Activated CD4-positive, alpha-beta T cell treated with anti-CD3 and anti-CD28 coated beads for 36 hours (primary cell): ENCODE measurements around the gene CFAP47. TPM values are rescaled to one million over a fixed set of nuclear protein-coding genes. Genes with fewer than 3 reads are reported as not detected.

ENCODE experiments used
- ATAC-seq: fragments of 200-7000 bp; cut with Tn5 transposase; one replicate; pipeline ENCODE4 v1.10.0; 2021; ENCODE audit warnings: mild to moderate bottlenecking, moderate library complexity
- CTCF ChIA-PET: fragments of 350-600 bp; sonication (Branson Sonifier 250); formaldehyde crosslinking; loops from one replicate; lab custom pipeline; 2021; ENCODE audit warnings: antibody characterized with exemption; lab: Charles Lee
- POLR2A ChIA-PET: fragments of 350-600 bp; sonication (Branson Sonifier 250); formaldehyde crosslinking; loops from one replicate; lab custom pipeline; 2021; ENCODE audit warnings: antibody characterized with exemption, inconsistent platforms; lab: Charles Lee
- DNase-seq: peaks from one replicate; pipeline ENCODE4 v3.0.0-alpha.2; 2020
- H3K27ac Mint-ChIP-seq: one replicate; pipeline ENCODE4 v1.8.0; 2021; ENCODE audit warnings: mixed read lengths
- H3K27me3 Mint-ChIP-seq: one replicate; pipeline ENCODE4 v1.8.0; 2021; ENCODE audit warnings: mixed read lengths
- H3K36me3 Mint-ChIP-seq: one replicate; pipeline ENCODE4 v1.8.0; 2021; ENCODE audit warnings: low read depth, mixed read lengths
- H3K4me1 Mint-ChIP-seq: one replicate; pipeline ENCODE4 v1.8.0; 2021; ENCODE audit warnings: mixed read lengths
- H3K4me3 Mint-ChIP-seq: one replicate; pipeline ENCODE4 v1.8.0; 2021; ENCODE audit warnings: mild to moderate bottlenecking, moderate library complexity, mixed read lengths
- H3K9me3 Mint-ChIP-seq: one replicate; pipeline ENCODE4 v1.8.0; 2021; ENCODE audit warnings: low read depth, mixed read lengths
- intact Hi-C, 2 experiments: fragments of 100-400 bp; cut with DNase I in 1 of 2; cut with micrococcal nuclease in 1 of 2; formaldehyde crosslinking; loops; one replicate each; pipeline versions ENCODE4 v1.14.2 to v1.15.1; 2022 to 2024; cut with DNase I, micrococcal nuclease
- total RNA-seq, 2 experiments: library from RNA; stranded (reverse); gene quantifications; one replicate each; pipeline ENCODE4 v1.2.3, GENCODE V29; 2021

Gene CFAP47
- total RNA-seq, 2 experiments from 2014 or later, result not detected

DNA sequence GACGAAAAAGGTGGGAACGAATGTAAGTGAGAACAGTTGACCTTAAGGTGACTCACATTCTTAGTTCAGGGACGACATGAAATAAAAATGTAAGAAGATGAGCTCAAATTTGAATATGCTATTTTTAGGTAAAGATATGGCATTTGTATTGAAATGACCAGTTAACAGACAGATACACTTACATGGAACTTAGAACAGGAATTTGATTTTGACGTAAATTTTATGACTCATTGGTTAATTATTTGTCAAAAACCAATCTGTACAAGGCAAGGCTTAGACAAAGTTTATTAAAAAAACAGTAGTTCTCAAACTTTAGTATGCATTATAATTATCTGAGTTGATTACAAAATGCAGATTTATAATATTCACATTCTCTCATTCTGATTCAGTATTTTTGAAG lies 469.4 kb downstream of the CFAP47 start:
- Mint-ChIP-seq H3K4me3 (no peak overlapping the region), H3K4me1 (no peaks in the 10 kb centered on the region), H3K27me3 (no peaks in the 10 kb centered on the region), H3K27ac (no peak overlapping the region), H3K36me3 (no peaks in the 10 kb centered on the region), H3K9me3 (peaks cover 1% of the 10 kb centered on the region)
- ChIA-PET POLR2A (no interaction called here), CTCF (no interaction called here)
- DNase-seq, result no peak
- no peak for ATAC-seq
- intact Hi-C loops, result no loop called here

DNA sequence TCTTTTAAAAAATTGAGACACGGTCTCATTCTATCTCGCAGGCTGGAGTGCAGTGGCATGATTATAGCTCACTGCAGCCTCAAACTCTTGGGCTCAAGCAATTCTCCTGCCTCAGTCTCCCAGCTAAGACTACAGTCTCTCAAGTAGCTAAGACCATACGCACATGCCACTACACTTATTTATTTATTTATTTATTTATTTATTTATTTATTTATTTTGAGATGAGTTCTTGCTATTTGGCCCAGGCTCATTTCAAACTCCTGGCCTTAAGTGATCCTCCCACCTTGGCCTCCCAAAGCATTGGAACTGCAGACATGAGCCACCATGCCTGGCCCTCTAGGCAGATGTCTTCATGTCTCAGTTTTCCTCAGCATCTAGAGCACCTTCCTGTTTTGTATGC lies 482.2 kb downstream of the CFAP47 start:
- ChIA-PET POLR2A (no interaction called here), CTCF (no interaction called here)
- ATAC-seq, result no peak
- DNase-seq, result no peak
- no peaks in the 10 kb centered on the region for H3K36me3 Mint-ChIP-seq
- H3K4me3 Mint-ChIP-seq, result no peak overlapping the region
- H3K9me3 Mint-ChIP-seq, result no peaks in the 10 kb centered on the region
- intact Hi-C loops, result no loop called here
- H3K27me3 Mint-ChIP-seq, result no peaks in the 10 kb centered on the region
- no peaks in the 10 kb centered on the region for H3K4me1 Mint-ChIP-seq
- no peak overlapping the region for H3K27ac Mint-ChIP-seq

DNA sequence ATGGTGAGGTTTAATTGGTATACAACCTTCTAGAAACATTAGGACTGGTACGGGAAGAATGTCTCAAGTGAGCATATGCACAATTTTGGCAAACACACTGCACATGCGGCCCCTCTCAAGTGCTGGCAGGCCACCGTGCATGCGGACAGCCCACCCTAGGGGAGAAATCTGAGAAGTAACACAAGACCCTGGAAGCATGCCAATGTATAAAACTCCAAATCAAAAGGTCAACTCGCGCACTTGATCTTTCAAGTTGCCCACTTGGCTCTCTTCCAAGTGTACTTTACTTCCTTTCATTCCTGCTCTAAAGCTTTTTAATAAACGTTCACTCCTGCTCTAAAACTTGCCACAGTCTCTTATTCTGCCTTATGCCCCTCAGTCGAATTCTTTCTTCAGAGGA lies 488.3 kb downstream of the CFAP47 start:
- Mint-ChIP-seq H3K27ac (no peak overlapping the region), H3K27me3 (no peaks in the 10 kb centered on the region), H3K36me3 (no peaks in the 10 kb centered on the region), H3K4me3 (no peak overlapping the region), H3K9me3 (no peaks in the 10 kb centered on the region), H3K4me1 (no peaks in the 10 kb centered on the region)
- CTCF ChIA-PET, result no interaction called here
- DNase-seq, result no peak
- intact Hi-C loops, result no loop called here
- POLR2A ChIA-PET, result no interaction called here
- ATAC-seq, result no peak

DNA sequence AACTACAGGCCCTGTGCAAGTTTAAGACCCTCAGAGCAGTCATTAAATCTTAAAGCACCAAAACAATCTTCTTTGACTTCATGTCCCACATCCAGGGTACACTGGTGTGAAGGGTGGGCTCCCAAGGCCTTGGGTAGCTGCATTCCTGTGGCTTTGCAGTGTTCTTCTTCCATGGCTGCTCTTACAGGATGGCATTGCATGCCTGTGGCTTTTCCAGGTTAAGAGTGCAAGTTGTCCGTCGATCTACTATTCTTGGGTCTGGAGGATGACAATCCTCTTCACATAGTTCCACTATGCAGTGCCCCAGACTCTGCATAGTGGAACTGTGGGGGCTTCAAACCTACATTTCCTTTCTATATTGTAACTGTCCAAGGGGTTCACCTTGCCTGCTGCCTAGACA lies 494.5 kb downstream of the CFAP47 start:
- DNase-seq (no peak), ATAC-seq (no peak)
- intact Hi-C loops, result no loop called here
- no peaks in the 10 kb centered on the region for H3K36me3 Mint-ChIP-seq
- H3K27ac Mint-ChIP-seq, result no peak overlapping the region
- POLR2A ChIA-PET, result no interaction called here
- no peaks in the 10 kb centered on the region for H3K27me3 Mint-ChIP-seq
- CTCF ChIA-PET, result no interaction called here
- peaks cover 4% of the 10 kb centered on the region for H3K9me3 Mint-ChIP-seq
- H3K4me3 Mint-ChIP-seq, result no peak overlapping the region
- no peaks in the 10 kb centered on the region for H3K4me1 Mint-ChIP-seq

DNA sequence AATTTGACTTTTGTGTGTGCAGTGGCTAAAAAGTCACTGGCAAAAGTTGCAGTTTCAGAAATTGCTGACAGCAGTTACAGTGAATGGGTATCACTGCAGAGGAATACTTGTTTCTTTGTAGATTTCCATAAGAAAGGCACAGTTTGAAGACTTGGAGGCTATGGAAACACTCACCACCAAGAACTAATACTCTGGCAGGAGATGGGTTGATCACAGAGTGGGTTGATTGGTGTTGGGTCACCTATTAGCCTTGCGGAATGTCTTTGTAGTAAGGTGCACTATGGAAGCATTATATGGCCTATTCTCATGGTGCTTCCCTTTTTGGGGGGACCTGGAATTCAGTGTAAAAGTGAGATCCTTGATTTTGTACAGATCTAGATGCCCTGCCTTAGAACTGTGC lies 502.8 kb downstream of the CFAP47 start:
- DNase-seq, result no peak
- POLR2A ChIA-PET, result no interaction called here
- CTCF ChIA-PET, result no interaction called here
- Mint-ChIP-seq H3K27ac (no peak overlapping the region), H3K9me3 (peaks cover 1% of the 10 kb centered on the region), H3K27me3 (no peaks in the 10 kb centered on the region), H3K36me3 (no peaks in the 10 kb centered on the region), H3K4me3 (no peak overlapping the region), H3K4me1 (no peaks in the 10 kb centered on the region)
- no peak for ATAC-seq
- intact Hi-C loops, result no loop called here

DNA sequence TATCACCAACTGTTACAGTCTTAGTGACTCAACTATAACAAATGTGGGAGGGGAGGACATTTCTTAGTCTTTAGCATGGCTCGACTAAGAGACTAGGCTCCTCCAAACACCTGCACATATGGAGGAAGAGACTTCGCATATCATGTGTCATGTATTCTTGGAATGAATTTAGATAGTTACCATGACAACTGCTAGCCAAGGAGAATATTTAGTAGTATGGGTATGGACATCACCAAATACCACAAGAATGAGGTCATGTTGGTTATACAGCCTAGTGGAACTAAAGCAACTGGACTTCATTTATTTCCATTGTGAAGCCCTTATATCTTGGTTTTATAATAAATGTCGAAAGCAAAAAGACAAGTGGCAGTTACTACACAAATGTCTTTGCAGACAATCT lies 512.3 kb downstream of the CFAP47 start:
- intact Hi-C loops, result no loop called here
- ChIA-PET CTCF (no interaction called here), POLR2A (no interaction called here)
- no peak for DNase-seq
- Mint-ChIP-seq H3K4me1 (no peaks in the 10 kb centered on the region), H3K36me3 (no peaks in the 10 kb centered on the region), H3K27me3 (no peaks in the 10 kb centered on the region), H3K9me3 (no peaks in the 10 kb centered on the region), H3K4me3 (no peak overlapping the region), H3K27ac (no peak overlapping the region)
- ATAC-seq, result no peak

DNA sequence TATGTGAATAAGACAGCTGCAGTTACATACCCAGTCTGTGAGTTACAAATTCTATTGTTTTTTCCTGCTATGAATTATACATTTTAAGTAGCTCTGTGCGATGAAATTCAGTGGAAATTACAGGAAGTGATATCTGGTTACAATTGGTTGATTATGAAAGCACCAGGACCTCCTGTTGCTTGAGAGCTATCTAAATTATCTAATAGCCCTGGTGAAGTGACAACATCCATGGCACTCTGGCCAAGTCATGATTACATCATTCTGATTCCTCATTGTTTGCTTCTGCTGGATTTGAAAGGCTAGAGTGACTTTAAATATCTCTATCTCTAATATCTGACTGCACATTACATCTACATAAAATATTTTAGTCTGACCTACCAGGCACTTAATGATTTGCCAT lies 515.0 kb downstream of the CFAP47 start:
- Mint-ChIP-seq H3K27me3 (no peaks in the 10 kb centered on the region), H3K27ac (no peak overlapping the region), H3K9me3 (no peaks in the 10 kb centered on the region), H3K36me3 (no peaks in the 10 kb centered on the region), H3K4me3 (no peak overlapping the region), H3K4me1 (no peaks in the 10 kb centered on the region)
- intact Hi-C loops, result no loop called here
- ChIA-PET POLR2A (no interaction called here), CTCF (interaction anchor here (0.6 kb wide), 1 partner anchor 1974 kb away, joined by 3 read pairs; no protein-coding TSS in a partner anchor)
- DNase-seq (no peak), ATAC-seq (no peak)

Other genes starting within 250 kb of the CFAP47 start
- gene MAGEB16, start 121.4 kb upstream of the CFAP47 start, total RNA-seq, result not detected